K562 (cell line): ENCODE results near the gene TMEM14C. TPM values are rescaled to one million over a fixed set of nuclear protein-coding genes. Genes with fewer than 3 reads are reported as not detected.

Experiments used
- ATAC-seq: fragments of 200-7000 bp; cut with Tn5 transposase; 3 replicates; pipeline ENCODE4 v1.9.1; 2020; ENCODE audit warnings: moderate library complexity
- BruUV-seq: library from RNA; stranded (reverse); fragments of 400-500 nt; replicated peaks from 2 replicates; lab custom pipeline; 2021; lab: Mats Ljungman, UMichigan
- CTCF ChIA-PET: fragments of 300-600 bp; formaldehyde crosslinking; extraction: SDS; loops from one replicate; lab custom pipeline; 2021; ENCODE audit warnings: low intra/inter-chr PET ratio; lab: Yijun Ruan, JAX
- POLR2A ChIA-PET: fragments of 300-600, 350-650 bp; sonication (Branson Sonifier 250); formaldehyde crosslinking; extraction: SDS; loops from one replicate; lab custom pipeline; 2021; ENCODE audit warnings: antibody characterized with exemption, inconsistent platforms; lab: Yijun Ruan, JAX
- DNase-seq, 4 experiments: peaks; one replicate each; pipeline versions ENCODE4 v3.0.0 to v3.0.0-alpha.2; 2011 to 2018; ENCODE audit warnings: low spot score in 3 of 4, mixed read lengths in 3 of 4; ENCODE audit errors: extremely low read depth in 1 of 4
- FAIRE-seq: peaks from 2 replicates; lab custom pipeline; 2011; peaks lifted over from hg19 to GRCh38; lab: Jason Lieb, UNC
- H2AFZ ChIP-seq: 2 replicates; pipeline ENCODE4 v1.6.0; 2011; ENCODE audit warnings: low read depth, low read length, control low read depth, inconsistent platforms
- H3K27ac ChIP-seq: fragments of 200-600 bp; 3 replicates; pipeline ENCODE4 v1.8.0; 2011; ENCODE audit warnings: low read depth, mild to moderate bottlenecking, control low read depth, inconsistent platforms, low read length, moderate library complexity, mixed read lengths; ENCODE audit errors: extremely low read depth
- H3K27me3 ChIP-seq, 2 experiments: fragments of 300-600 bp in 1 of 2; 2 replicates in 1 of 2; 3 replicates in 1 of 2; pipeline versions ENCODE4 v1.6.0 to v1.8.0; 2011; ENCODE audit warnings: inconsistent platforms in 2 of 2, low read length in 2 of 2, mild to moderate bottlenecking in 1 of 2, mixed read lengths in 1 of 2, moderate library complexity in 1 of 2; ENCODE audit not compliant: control insufficient read depth in 2 of 2, insufficient read depth in 2 of 2
- H3K36me3 ChIP-seq: fragments of 300-600 bp; 3 replicates; pipeline ENCODE4 v1.8.0; 2011; ENCODE audit warnings: mild to moderate bottlenecking, low read length, inconsistent platforms; ENCODE audit not compliant: control insufficient read depth, insufficient read depth
- H3K4me1 ChIP-seq, 2 experiments: fragments of 200-600 bp in 1 of 2; replicated peaks in 1 of 2; 2 replicates in 1 of 2; 3 replicates in 1 of 2; pipeline versions ENCODE4 v1.5.1 to v1.8.0; 2011; ENCODE audit warnings: inconsistent platforms in 2 of 2, low read length in 2 of 2, mild to moderate bottlenecking in 1 of 2, mixed read lengths in 1 of 2, moderate library complexity in 1 of 2; ENCODE audit not compliant: control insufficient read depth in 2 of 2, insufficient read depth in 2 of 2
- H3K4me2 ChIP-seq: 2 replicates; pipeline ENCODE4 v1.6.1; 2011; ENCODE audit warnings: low read length, control low read depth, inconsistent platforms, mixed read lengths; ENCODE audit not compliant: insufficient read depth
- H3K4me3 ChIP-seq: fragments of 200-600 bp; sonication (generic), shearing (Covaris generic); 2 replicates; pipeline ENCODE4 v1.5.1; 2016; ENCODE audit warnings: control low read depth, inconsistent platforms
- H3K79me2 ChIP-seq: fragments of 200-600 bp; 3 replicates; pipeline ENCODE4 v1.8.0; 2011; ENCODE audit warnings: low read length, inconsistent platforms; ENCODE audit not compliant: control insufficient read depth, insufficient read depth
- H3K9ac ChIP-seq, 2 experiments: 2 replicates each; pipeline versions ENCODE4 v1.6.0 to v1.6.1; 2011; ENCODE audit warnings: low read depth in 2 of 2, low read length in 2 of 2, control low read depth in 1 of 2, inconsistent platforms in 1 of 2, mild to moderate bottlenecking in 1 of 2, mixed read lengths in 1 of 2; ENCODE audit not compliant: insufficient read depth in 1 of 2
- H3K9me1 ChIP-seq: one replicate; pipeline ENCODE4 v1.6.0; 2011; ENCODE audit warnings: inconsistent platforms, mild to moderate bottlenecking, low read length, moderate library complexity; ENCODE audit not compliant: control insufficient read depth, insufficient read depth
- H3K9me3 ChIP-seq: replicated peaks from 2 replicates; pipeline ENCODE4 v1.5.1; 2011; ENCODE audit warnings: low read depth, low read length, inconsistent platforms; ENCODE audit not compliant: control insufficient read depth, insufficient read depth
- H4K20me1 ChIP-seq: replicated peaks from 2 replicates; pipeline ENCODE4 v1.6.1; 2011; ENCODE audit warnings: low read length, inconsistent platforms, mixed read lengths; ENCODE audit not compliant: control insufficient read depth, insufficient read depth
- PRDM10 ChIP-seq: fragments of 450-650 bp; IDR thresholded peaks from 2 replicates; pipeline ENCODE4 v1.6.1; 2018; ENCODE audit not compliant: partially characterized antibody
- TAF15 ChIP-seq: fragments of 200-400 bp; formaldehyde crosslinking; IDR thresholded peaks from 2 replicates; pipeline ENCODE4 v1.6.1; 2017; ENCODE audit warnings: mild to moderate bottlenecking, low read depth, low read length, moderate library complexity
- WGBS: fragments of 100-300 bp; shearing (Covaris generic); methylation state at CpG from one replicate; pipeline ENCODE4 v1.1.6; 2016; ENCODE audit warnings: low coverage, mixed read lengths; ENCODE audit not compliant: insufficient coverage; ENCODE audit errors: missing lambda C conversion rate; 5-methylcytosine and 5-hydroxymethylcytosine counted together
- in situ Hi-C: fragments of 300-500 bp; cut with MboI; formaldehyde crosslinking; loops from 4 replicates; pipeline ENCODE4 v1.15.0; 2018; ENCODE audit warnings: inconsistent platforms, mixed read lengths
- intact Hi-C: fragments of 100-400 bp; cut with micrococcal nuclease; formaldehyde crosslinking; loops from 2 replicates; pipeline ENCODE4 v1.14.2; 2022
- polyA plus RNA-seq, 8 experiments: library from polyadenylated mRNA; depleted of rRNA in 4 of 8; stranded (reverse) in 5 of 8; unstranded in 3 of 8; fragments of >200 nt; fragmentation: Nextera tagmentation in 2 of 8; fragmentation: Illumina TruSeq in 1 of 8; extraction: Ambion mirVana in 2 of 8; extraction: Trizol in 1 of 8; gene quantifications; 2 replicates each; pipeline versions ENCODE4 v1.2.1 to v1.2.3, GENCODE V29; 2011 to 2014; ENCODE audit warnings: inconsistent platforms in 1 of 8, missing spikeins in 1 of 8
- total RNA-seq, 7 experiments: library from RNA; depleted of rRNA in 6 of 7; stranded (reverse); fragments of >200 nt in 6 of 7; fragmentation: Illumina TruSeq in 2 of 7; extraction: Trizol in 2 of 7; gene quantifications; 2 replicates each; pipeline versions ENCODE4 v1.2.1 to v1.2.3, GENCODE V29; 2011 to 2021; ENCODE audit warnings: low replicate concordance in 1 of 7

The TMEM14C gene
- total and polyA plus RNA-seq, 9 of the 15 experiments (the other 6 are each of a cell fraction or from before 2014, with no cell fraction given), result 151 to 496 (median 263) TPM

GRCh38 chr6:10756085-10756484 is 33.2 kb downstream of the TMEM14C start:
- Histone ChIP-seq H3K4me2 (no peak overlapping the region), H3K9me1 (no peaks in the 10 kb centered on the region), H3K9me3 (no peaks in the 10 kb centered on the region), H3K27ac (no peak overlapping the region), H3K9ac (no peak overlapping the region), H3K4me1 (peaks cover under 1 to 16% of the 10 kb centered on the region in 2 experiments; a peak in 3 of 5 replicates), H3K36me3 (peaks cover 82% of the 10 kb centered on the region), H3K27me3 (no peaks in the 10 kb centered on the region), H4K20me1 (peaks cover 10% of the 10 kb centered on the region; the same call in 1 of the 2 replicates), H3K79me2 (peaks cover 49% of the 10 kb centered on the region), H3K4me3 (no peak overlapping the region), H2AFZ (no peak overlapping the region)
- intact Hi-C loops (no loop called here), in situ Hi-C loops (no loop called here)
- WGBS, result 62% methylated on average over 1 of the region's 1 CpG
- DNase-seq (no peak), FAIRE-seq (no peak), ATAC-seq (no peak)
- ChIA-PET POLR2A (interaction anchor here (0.6 to 3.0 kb wide), 2 partner anchors 15 to 41 kb away, joined by 3 to 11 read pairs; no protein-coding TSS in a partner anchor), CTCF (interaction anchor here (0.6 kb wide), 1 partner anchor 45 kb away, joined by 4 read pairs; no protein-coding TSS in a partner anchor)
- no TSS peak for BruUV-seq
- TF ChIP-seq PRDM10 (peak; percentile 76), TAF15 (no peak)
